Osteocyte (in vitro differentiated cells): Measurements from ENCODE around the gene NEMP1. TPM values are rescaled to one million over a fixed set of nuclear protein-coding genes. Genes with fewer than 3 reads are reported as not detected.

ENCODE experiments used
- DNase-seq: peaks from one replicate; pipeline ENCODE4 v3.0.0; 2021; ENCODE audit warnings: mixed read lengths; ENCODE audit not compliant: unreplicated experiment; ENCODE audit errors: extremely low spot score
- H3K27ac Mint-ChIP-seq: one replicate; pipeline ENCODE4 v1.8.0; 2021; ENCODE audit warnings: mild to moderate bottlenecking, mixed read lengths; ENCODE audit not compliant: unreplicated experiment
- H3K27me3 Mint-ChIP-seq: one replicate; pipeline ENCODE4 v1.8.0; 2021; ENCODE audit warnings: mixed read lengths; ENCODE audit not compliant: unreplicated experiment
- H3K36me3 Mint-ChIP-seq: one replicate; pipeline ENCODE4 v1.8.0; 2021; ENCODE audit warnings: mixed read lengths; ENCODE audit not compliant: unreplicated experiment
- H3K4me1 Mint-ChIP-seq: one replicate; pipeline ENCODE4 v1.8.0; 2021; ENCODE audit warnings: mixed read lengths; ENCODE audit not compliant: unreplicated experiment
- H3K4me3 Mint-ChIP-seq: one replicate; pipeline ENCODE4 v1.8.0; 2021; ENCODE audit warnings: mild to moderate bottlenecking, moderate library complexity, mixed read lengths; ENCODE audit not compliant: unreplicated experiment
- H3K9me3 Mint-ChIP-seq: one replicate; pipeline ENCODE4 v1.8.0; 2021; ENCODE audit warnings: mixed read lengths; ENCODE audit not compliant: unreplicated experiment
- total RNA-seq: library from RNA; stranded (reverse); gene quantifications from 2 replicates; pipeline ENCODE4 v1.2.1, GENCODE V29; 2021
- TF ChIP-seq, protein P1 (sequence below): fragments of 200-600 bp; sonication (generic); IDR thresholded peaks from 2 replicates; pipeline ENCODE4 v1.5.0; 2021; ENCODE audit warnings: antibody characterized with exemption, mild to moderate bottlenecking, moderate library complexity

NEMP1 gene
- total RNA-seq, 1 donor from 2014 or later: 12.1 TPM

DNA sequence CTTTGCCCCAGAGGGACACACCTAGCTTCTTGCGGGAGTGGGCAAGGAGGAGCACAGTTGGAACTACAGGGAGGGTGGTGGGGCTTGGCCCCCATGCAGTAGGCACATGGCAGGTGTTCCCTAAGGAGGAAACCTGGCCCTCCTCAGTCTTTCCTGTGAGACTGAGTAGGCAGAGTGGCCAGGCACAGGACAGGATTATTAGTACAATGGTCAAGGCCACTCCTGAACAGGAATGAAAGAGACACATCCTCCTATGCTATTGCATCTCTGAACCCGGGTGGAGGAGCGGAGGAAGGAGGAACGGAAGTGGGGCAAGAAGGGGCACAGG lies 29.5 kb downstream of the NEMP1 start:
- Mint-ChIP-seq H3K4me3 (no peak overlapping the region), H3K9me3 (no peaks in the 10 kb centered on the region), H3K4me1 (peaks cover 3% of the 10 kb centered on the region), H3K27me3 (peaks cover 11% of the 10 kb centered on the region), H3K27ac (no peak overlapping the region), H3K36me3 (peaks cover 3% of the 10 kb centered on the region)
- TF ChIP-seq, protein P1, sequence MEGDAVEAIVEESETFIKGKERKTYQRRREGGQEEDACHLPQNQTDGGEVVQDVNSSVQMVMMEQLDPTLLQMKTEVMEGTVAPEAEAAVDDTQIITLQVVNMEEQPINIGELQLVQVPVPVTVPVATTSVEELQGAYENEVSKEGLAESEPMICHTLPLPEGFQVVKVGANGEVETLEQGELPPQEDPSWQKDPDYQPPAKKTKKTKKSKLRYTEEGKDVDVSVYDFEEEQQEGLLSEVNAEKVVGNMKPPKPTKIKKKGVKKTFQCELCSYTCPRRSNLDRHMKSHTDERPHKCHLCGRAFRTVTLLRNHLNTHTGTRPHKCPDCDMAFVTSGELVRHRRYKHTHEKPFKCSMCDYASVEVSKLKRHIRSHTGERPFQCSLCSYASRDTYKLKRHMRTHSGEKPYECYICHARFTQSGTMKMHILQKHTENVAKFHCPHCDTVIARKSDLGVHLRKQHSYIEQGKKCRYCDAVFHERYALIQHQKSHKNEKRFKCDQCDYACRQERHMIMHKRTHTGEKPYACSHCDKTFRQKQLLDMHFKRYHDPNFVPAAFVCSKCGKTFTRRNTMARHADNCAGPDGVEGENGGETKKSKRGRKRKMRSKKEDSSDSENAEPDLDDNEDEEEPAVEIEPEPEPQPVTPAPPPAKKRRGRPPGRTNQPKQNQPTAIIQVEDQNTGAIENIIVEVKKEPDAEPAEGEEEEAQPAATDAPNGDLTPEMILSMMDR: no peak
- no peak for DNase-seq

GRCh38 chr12:57048423-57049118 lies 30.0 kb downstream of the NEMP1 start:
- Mint-ChIP-seq H3K36me3 (no peaks in the 10 kb centered on the region), H3K9me3 (no peaks in the 10 kb centered on the region), H3K4me1 (peaks cover 3% of the 10 kb centered on the region), H3K27ac (no peak overlapping the region), H3K4me3 (no peak overlapping the region), H3K27me3 (peaks cover 15% of the 10 kb centered on the region)
- DNase-seq: no peak
- TF ChIP-seq, protein P1: no peak

DNA sequence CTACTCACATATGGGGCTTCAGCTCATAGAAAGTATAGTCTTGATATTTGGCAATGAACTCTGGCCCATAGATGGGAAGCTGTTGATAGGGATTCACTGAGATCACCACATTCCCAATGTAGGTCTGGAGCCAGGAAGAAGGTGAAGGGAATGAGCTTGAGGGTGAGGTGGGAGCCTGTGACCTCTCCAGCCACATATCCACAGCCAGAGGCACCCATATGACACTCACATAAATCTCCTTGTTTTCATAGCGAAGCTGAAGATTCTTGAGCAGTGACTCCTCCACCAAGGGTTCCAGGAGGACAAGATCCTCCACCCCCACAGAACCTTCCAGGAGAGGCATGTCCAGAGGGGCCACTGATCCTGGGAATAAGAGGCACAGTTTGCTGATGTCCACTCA lies 30.6 kb downstream of the NEMP1 start:
- Mint-ChIP-seq H3K4me3 (no peak overlapping the region), H3K27ac (no peak overlapping the region)

GRCh38 chr12:57046947-57047890 lies 31.4 kb downstream of the NEMP1 start:
- no peak for DNase-seq
- Mint-ChIP-seq H3K4me3 (no peak overlapping the region), H3K27ac (no peak overlapping the region), H3K4me1 (peaks cover 3% of the 10 kb centered on the region), H3K9me3 (no peaks in the 10 kb centered on the region), H3K36me3 (no peaks in the 10 kb centered on the region), H3K27me3 (peaks cover 21% of the 10 kb centered on the region)
- TF ChIP-seq, protein P1: no peak

More for the DNA sequence above, 30.6 kb downstream of the NEMP1 start:
- no peaks in the 10 kb centered on the region for H3K36me3 Mint-ChIP-seq
- no peak for DNase-seq
- H3K9me3 Mint-ChIP-seq: no peaks in the 10 kb centered on the region
- peaks cover 3% of the 10 kb centered on the region for H3K4me1 Mint-ChIP-seq
- peaks cover 20% of the 10 kb centered on the region for H3K27me3 Mint-ChIP-seq
- TF ChIP-seq, protein P1: no peak
